ENCODE results near the gene ACSF2.
A peak's percentile ranks its signal among the peaks of the same experiment; 100 is the strongest.
"Not testable (repeated sequence)": the region's sequence is repeated elsewhere in the genome, so short reads cannot be mapped to it uniquely, and the experiment has no call there.

ACSF2 gene

DNA sequence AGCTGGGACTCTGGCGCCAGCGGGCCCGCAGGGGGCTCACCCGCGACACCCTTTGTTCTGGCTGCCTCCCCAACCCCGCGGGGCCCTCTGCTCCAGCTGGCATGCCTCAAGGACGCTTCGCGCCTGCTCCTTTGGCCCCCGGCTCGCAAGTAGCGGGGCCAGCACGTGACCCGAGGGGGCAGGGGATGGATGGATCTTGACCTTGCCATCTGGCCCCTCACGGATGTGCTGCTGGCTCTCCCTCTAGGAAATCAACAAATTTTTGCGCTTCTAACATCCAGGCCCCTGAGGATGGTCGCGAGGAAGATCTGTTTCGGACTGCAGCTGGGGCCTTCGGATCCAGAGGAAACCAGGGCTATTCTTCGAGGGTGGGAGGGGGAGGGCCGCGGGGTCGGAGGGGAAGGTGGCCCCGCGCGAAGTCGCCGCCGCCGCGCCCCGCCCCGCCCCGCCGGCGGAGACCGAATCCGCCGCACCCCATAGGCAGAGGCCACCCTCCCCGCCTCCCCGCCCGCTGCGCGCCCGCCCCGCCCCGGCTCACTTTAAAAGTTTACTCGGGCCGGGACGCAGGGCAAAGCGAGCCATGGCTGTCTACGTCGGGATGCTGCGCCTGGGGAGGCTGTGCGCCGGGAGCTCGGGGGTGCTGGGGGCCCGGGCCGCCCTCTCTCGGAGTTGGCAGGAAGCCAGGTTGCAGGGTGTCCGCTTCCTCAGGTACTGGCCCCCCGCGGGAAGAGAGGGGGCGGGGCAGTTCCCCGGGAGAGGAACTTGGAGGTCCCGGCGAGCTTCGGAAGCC lies at the start of gene ACSF2:
ACSF2 (plus strand) TSS at position 537 of the 790 bp plus-strand sequence; CDS start at position 581, 44 bp downstream.
- peak; percentile 42 for DNase-seq

GRCh38 chr17:50379351-50380132 lies 46.5 kb upstream of the ACSF2 start:
- no peak for DNase-seq

DNA sequence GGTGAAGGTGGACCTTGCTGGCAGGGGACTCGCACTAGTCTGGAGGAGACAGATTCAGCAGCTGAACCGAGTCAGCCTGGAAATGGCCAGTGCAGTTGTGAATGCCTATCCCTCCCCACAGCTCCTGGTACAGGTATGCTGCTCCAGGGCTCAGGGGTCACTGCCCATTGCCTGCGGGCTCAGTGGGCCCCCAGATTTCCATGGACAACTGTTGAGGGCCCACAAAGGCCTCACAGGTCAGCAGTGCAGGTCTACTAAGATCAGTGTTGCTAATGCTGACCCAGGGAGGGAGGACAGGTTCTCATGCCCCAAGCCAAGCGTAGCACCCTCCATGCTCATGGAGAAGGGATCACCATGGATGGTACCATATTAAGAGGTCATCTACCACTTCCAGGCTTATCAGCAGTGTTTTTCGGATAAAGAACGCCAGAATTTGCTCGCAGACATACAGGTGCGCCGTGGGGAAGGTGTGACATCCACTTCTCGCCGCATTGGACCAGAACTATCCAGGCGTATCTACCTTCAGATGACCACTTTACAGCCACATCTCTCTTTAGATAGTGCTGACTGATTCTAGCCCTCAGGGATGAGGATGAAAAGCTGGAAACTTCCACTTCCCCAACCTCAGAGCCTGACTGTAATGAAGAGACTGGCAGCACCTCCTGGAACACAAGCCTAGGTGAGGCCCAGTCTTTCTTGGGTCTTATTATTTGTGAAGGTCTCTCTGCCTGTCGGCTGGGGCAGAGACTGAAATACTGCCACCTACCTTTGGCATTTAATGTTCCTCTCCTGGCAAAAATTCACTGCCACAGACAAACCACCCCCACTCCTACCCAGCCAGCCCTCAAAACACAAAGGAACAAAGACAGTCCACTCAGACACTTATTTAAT lies 45.4 kb upstream of the ACSF2 start:
- no peak for DNase-seq

DNA sequence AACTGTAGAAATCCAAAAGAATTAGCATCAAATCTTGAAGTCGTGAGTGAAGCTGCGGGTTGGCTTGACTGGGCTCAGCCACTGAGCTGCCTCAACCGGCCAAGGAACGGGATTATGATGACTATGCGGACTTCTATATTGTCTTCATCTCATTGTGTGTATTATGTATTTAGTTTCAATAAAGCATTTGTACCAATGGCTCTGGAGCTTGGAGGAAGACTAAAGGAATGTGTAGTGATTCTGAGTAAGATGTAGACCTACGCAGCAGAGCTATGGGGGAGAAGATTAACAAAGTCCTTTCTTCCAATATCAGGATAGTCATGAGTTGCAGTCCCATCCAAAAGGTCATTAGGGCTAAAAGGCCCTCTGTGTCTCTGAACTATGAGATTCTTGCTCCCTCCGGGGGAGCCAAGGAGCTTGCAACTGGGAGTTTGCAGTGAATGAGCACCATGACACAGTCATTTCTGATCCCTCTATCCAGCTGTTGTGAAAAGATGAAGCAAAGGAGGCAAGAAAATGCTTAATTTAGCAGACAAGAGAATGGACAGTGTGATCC lies 44.7 kb upstream of the ACSF2 start:
- DNase-seq, result no peak

DNA sequence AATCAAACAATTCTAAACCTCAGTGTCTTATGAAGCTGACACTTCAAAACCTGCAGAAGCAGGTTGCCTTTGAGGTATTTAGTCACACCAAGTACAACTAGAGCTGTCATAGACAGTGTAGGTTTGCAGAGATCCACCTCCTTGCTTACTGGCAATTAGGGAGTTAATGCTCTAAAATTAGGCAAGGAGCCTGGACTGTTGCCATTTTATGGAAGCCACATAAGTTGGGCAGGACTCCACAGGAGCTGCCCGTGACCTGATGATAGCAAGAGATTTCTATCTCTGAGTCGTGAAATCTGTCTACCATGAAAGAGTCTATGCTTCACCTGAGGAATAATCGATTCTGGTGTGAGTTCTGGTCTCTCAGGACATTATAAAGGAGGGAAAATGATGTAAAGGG lies 44.1 kb upstream of the ACSF2 start:
- DNase-seq, result no peak

DNA sequence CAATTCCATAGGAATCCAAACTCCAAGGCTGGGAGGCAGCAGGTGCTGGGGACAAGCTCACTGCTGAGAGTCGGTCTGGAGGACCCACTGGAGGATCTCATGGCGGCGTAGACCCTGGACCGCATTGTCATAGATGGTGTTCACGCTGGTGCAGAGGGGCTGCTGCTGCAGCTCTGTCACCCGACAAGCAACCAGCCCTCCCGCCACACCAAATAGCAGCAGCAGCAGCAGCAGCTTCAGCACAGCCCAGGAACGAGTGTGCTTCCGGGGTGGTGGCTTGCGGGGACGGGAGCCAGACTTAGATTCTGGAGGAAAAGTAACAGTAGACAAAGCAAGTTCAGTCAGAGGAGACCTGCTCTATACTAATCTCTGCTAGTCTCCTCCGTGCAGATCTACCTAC lies 43.1 kb upstream of the ACSF2 start:
- DNase-seq, result no peak

DNA sequence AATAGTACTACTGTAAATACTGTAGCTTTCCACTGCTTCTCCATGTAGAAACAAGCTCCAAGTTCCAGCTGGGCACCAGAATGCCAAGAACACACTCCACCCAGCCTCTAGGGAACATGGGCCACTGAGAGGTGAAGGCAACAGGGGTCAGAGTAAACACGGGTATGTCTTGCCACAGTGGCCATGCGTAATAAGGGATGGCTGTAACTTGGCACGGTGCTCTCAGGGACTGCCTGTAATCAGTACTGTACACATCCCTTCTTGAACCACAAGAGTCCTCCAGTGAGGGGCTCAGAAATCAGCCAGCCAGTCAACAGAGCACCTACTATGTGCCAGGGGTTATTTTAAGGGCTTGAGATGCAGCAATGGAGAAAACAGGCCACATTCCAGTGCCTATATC lies 39.5 kb upstream of the ACSF2 start:
- no peak for DNase-seq

GRCh38 chr17:50388728-50389127 lies 37.3 kb upstream of the ACSF2 start:
- DNase-seq, result no peak

GRCh38 chr17:50389534-50389933 lies 36.5 kb upstream of the ACSF2 start:
- DNase-seq, result no peak

DNA sequence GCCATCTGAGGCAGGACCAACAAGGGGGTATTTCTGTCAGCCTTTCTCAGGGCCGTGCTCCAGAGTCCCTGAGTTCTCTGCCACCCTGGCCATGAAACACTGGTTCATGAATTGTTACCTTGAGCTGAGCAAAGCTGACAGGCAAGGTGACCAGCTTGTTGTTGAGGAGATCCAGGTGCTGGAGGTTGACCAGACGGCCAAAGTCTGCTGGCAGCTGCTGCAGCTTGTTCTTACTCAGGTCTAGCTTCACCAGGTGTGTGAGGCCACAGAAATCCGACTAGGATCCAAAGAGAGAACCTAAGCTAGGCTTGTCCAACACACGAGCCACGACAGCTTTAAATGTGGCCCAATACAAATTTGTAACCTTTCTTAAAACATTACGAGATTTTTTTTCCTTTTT lies 33.4 kb upstream of the ACSF2 start:
- DNase-seq, result no peak

- no peak for DNase-seq
Measured at GRCh38 chr17:50393700-50394099, 32.3 kb upstream of the ACSF2 start.

DNA sequence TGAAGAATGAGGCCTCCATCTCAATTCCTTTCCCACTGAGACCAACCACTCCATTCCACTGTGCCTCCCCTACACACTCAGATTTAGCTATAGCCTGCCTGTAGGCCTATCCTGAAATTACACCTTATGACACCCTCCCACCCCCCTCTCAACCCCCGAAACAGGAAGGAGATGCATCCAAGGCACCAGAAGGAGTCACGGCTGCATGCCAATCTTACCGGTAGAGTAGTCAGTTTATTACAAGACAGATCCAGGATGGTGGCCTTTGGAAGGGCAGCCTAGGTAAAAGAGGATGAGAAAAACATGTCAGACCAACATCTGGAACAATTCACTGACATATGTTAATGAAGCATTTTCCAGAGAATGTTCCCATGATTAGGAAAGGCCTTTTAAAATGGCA lies 31.3 kb upstream of the ACSF2 start:
- no peak for DNase-seq

DNA sequence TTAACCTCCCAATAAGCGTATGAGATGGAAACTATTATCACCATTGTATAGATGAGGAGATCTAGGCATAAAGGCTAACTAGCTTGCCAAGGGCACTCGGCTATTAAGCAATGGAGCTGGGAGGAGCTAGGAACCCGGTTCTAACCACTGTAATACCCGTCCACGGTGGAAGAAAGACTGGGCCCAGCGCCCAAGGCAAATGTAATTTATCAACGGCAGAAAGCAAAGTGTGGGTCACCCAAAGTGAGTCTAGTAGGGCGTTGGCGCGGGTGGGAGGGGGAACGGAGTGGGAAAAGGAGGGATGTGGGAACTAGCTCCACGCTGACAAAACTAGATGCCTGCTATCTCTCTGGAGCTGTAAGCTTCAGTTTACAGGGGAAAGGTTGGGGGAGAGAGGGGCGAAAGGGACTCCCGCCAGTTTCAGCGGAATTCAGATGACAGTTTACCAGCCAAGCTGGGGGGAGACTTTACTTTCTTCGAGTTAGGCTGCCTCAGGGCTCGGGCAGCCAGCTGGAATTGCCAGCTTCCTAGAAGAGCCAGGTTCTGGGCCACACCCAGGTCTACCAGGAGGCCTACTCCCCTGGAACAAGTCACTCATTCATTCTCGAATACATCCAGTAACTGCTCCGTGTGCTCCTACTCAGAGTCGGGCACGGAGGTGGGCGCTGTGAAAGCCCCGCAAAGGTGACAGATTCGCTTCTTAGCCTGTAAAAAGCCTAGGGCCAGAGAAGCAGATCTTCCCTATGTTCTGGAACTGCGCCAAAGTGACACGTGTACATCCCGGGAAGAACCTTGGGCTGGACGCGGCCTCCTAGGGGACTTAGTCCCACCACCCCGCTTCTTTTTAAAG lies 29.5 kb upstream of the ACSF2 start:
- DNase-seq, result peak; percentile 46

- peak; percentile 89 for DNase-seq
Measured at GRCh38 chr17:50397111-50397918, 28.7 kb upstream of the ACSF2 start, which contains the start of gene LRRC59. LRRC59 (minus strand) TSS chr17:50397523; CDS start chr17:50397317, 206 bp downstream.

GRCh38 chr17:50397919-50398285 lies 28.1 kb upstream of the ACSF2 start:
- DNase-seq, result peak; percentile 43

DNA sequence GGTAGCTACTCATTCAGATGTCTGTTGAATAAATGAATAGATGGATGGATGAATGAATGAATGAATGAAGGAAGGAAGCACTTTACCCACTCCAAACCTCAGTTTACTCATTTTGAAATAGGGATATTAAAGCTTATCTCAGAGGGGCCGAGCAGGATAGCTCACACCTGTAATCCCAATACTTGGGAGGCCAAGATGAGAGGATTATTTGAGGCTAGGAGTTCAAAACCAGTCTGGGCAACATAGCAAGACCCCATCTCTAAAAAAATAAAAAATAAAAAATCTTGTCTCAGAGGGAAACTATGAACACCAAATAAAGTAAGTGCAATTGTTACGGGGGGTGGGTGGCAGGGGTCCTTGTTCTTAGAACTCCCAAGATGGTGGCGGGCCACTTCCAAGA lies 27.3 kb upstream of the ACSF2 start:
- DNase-seq, result not testable (repeated sequence)

DNA sequence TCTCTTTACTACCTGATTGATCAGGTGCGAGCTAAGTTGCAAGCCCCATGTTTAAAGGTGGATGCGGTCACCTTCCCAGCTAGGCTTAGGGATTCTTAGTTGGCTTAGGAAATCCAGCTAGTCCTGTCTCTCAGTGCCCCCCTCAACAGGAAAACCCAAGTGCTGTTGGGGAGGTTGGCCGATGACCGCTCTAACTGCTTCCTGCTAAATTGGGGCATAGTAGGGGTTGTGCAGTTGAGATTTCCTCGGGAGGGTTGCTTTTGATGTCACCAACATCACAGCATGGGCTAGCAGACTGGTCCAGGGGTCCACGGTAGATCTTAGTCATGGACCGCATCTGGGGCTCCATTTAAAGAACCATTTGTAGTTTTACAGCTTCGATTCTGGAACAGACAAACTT lies 26.4 kb upstream of the ACSF2 start:
- not testable (repeated sequence) for DNase-seq

DNA sequence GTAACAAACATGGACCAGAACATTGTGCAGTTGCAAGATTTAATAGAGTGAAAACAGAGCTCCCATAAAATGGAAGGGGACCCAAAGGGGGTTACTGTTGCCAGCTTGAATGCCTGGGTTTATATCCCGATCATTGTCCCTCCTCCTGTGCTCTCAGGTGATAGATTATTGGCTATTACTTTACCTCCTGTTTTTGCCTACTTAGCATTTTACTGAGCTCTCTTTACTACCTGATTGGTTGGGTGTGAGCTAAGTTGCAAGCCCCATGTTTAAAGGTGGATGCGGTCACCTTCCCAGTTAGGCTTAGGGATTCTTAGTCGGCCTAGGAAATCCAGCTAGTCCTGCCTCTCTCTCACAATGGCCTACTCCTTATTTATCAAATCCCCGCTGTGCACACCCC lies 20.7 kb upstream of the ACSF2 start:
- not testable (repeated sequence) for DNase-seq

DNA sequence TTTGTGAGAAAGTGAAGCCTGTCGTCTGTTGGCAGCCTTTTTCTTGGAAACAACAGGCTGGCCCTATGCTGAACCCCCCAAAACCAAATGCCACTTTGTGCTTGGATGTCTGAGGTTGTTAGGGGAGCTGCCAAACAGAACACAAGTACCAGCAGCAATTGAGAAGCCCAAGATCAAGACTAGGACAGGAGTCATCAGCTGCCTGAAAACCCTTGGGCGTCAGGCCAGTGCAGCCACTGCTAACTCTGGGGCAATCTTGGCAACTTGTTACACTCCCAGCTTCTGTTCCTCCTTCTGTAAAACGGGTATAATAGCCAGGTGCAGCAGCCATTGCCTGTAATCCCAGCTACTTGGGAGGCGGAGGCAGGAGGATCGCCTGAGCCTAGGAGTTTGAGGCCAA lies 19.4 kb upstream of the ACSF2 start:
- no peak for DNase-seq

DNA sequence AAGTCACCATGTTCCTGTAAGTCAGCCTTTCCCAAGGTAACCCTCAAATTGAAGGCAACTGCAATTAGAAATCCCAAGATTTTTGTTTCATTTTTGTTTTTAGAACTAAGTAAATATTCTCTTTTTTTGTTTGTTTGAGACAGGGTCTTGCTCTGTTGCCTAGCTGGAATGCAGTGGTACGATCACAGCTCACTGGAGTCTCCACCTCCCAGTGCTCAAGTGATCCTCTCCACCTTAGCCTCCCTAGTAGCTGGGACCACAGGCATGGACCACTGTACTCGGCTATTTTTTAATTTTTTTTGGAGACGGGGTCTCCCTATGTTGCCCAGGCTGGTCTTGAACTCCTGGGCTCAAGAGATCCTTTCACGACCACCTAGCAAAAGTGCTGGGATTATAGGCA lies 18.1 kb upstream of the ACSF2 start:
- DNase-seq, result no peak

DNA sequence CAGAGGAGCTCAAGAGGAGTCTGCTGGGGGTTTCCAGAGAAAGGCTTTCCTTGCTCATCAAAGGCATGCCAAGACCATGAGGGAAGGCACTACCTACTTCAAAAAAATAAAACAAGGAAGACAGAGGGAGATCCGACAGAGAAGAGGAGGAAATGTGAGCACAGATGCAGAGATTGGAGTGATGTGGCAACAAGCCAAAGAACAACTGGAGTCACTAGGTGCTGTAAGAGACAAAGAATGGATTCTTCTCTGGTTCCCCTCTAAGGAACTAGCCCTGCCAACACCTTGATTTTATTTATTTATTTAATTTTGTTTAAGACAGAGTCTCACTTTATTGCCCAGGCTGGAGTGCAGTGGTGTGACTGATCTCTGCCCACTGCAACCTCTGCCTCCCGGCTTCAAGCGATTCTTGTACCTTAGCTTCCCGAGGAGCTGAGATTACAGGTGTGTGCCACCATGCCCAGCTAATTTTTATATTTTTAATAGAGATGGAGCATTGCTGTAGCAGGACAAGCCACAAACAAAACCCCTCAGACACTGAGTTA lies 13.8 kb upstream of the ACSF2 start:
- DNase-seq, result no peak
